ENCODE measurements around the gene TCEANC. TPM values are rescaled to one million over a fixed set of nuclear protein-coding genes. Genes with fewer than 3 reads are reported as not detected.
"Not testable (repeated sequence)": the region's sequence is repeated elsewhere in the genome, so short reads cannot be mapped to it uniquely, and the experiment has no call there.

TCEANC gene
- total and polyA plus RNA-seq, 2 experiments from 2014 or later, result 2.2 to 2.4 TPM

- DNase-seq, result peak; percentile 1
- Histone ChIP-seq H3K4me3 (no peak overlapping the region), H3F3A (ENCODE audit: insufficient read depth) (no peaks in the 10 kb centered on the region), H3K36me3 (ENCODE audit: low read depth) (no peaks in the 10 kb centered on the region), H3K27me3 (replicated peaks; ENCODE audit: insufficient read depth) (no peaks in the 10 kb centered on the region), H3K4me2 (ENCODE audit: unreplicated experiment) (no peak overlapping the region), H4K20me1 (ENCODE audit: insufficient read depth) (no peaks in the 10 kb centered on the region), H3K79me2 (ENCODE audit: insufficient read depth) (no peaks in the 10 kb centered on the region), H3K9me3 (ENCODE audit: low read depth) (no peaks in the 10 kb centered on the region), H3K9ac (no peak overlapping the region), H3K27ac (no peak overlapping the region), H3K4me1 (ENCODE audit: insufficient read depth) (no peaks in the 10 kb centered on the region), H3K9me2 (ENCODE audit: insufficient read depth) (no peaks in the 10 kb centered on the region), H2AFZ (no peak overlapping the region)
- in situ Hi-C loops (cut with MboI), result no loop called here
- TF ChIP-seq EZH2phosphoT487 (IDR thresholded peaks at IDR 0.05; ENCODE audit: insufficient read depth, low read depth) (no peak), EZH2 (IDR thresholded peaks at IDR 0.05; ENCODE audit: insufficient read depth, poor library complexity, severe bottlenecking) (no peak)
These were observed 38.8 kb upstream of the TCEANC start for GRCh38 chrX:13614154-13614553.

GRCh38 chrX:13620207-13620606 lies 32.7 kb upstream of the TCEANC start:
- Histone ChIP-seq H3K4me2 (ENCODE audit: unreplicated experiment) (no peak overlapping the region), H3K4me1 (ENCODE audit: insufficient read depth) (no peaks in the 10 kb centered on the region), H3K9me2 (ENCODE audit: insufficient read depth) (no peaks in the 10 kb centered on the region), H3K79me2 (ENCODE audit: insufficient read depth) (no peaks in the 10 kb centered on the region), H2AFZ (no peak overlapping the region), H3K27ac (no peak overlapping the region), H3F3A (ENCODE audit: insufficient read depth) (no peaks in the 10 kb centered on the region), H3K9ac (no peak overlapping the region), H3K27me3 (replicated peaks; ENCODE audit: insufficient read depth) (no peaks in the 10 kb centered on the region), H3K9me3 (ENCODE audit: low read depth) (no peaks in the 10 kb centered on the region), H3K36me3 (ENCODE audit: low read depth) (no peaks in the 10 kb centered on the region), H3K4me3 (no peak overlapping the region), H4K20me1 (ENCODE audit: insufficient read depth) (no peaks in the 10 kb centered on the region)
- in situ Hi-C loops (cut with MboI), result no loop called here
- TF ChIP-seq EZH2 (IDR thresholded peaks at IDR 0.05; ENCODE audit: insufficient read depth, poor library complexity, severe bottlenecking), result no peak
- TF ChIP-seq EZH2phosphoT487 (IDR thresholded peaks at IDR 0.05; ENCODE audit: insufficient read depth, low read depth), result no peak
- DNase-seq, result no peak
- WGBS, 2 experiments (ENCODE audit: low coverage in 1 of 2, low lambda C conversion rate in 2 of 2, missing lambda C conversion rate in 2 of 2), result 0% methylated on average over 1 of the region's 1 CpG

- in situ Hi-C loops (cut with MboI), result no loop called here
- Histone ChIP-seq H3K4me3 (no peak overlapping the region), H3K9me3 (ENCODE audit: low read depth) (no peaks in the 10 kb centered on the region)
These were observed 30.5 kb upstream of the TCEANC start for GRCh38 chrX:13622401-13622964.

GRCh38 chrX:13627306-13627705 lies 25.6 kb upstream of the TCEANC start:
- H3K36me3 ChIP-seq (ENCODE audit: low read depth), result no peaks in the 10 kb centered on the region
- in situ Hi-C loops (cut with MboI), result no loop called here
- H2AFZ ChIP-seq, result no peak overlapping the region
- H3F3A ChIP-seq (ENCODE audit: insufficient read depth), result no peaks in the 10 kb centered on the region
- no peaks in the 10 kb centered on the region for H4K20me1 ChIP-seq (ENCODE audit: insufficient read depth)
- H3K9me2 ChIP-seq (ENCODE audit: insufficient read depth), result no peaks in the 10 kb centered on the region
- H3K4me1 ChIP-seq (ENCODE audit: insufficient read depth), result no peaks in the 10 kb centered on the region
- 85% methylated on average over 8 of the region's 8 CpGs for WGBS, 2 experiments (ENCODE audit: low coverage in 1 of 2, low lambda C conversion rate in 2 of 2, missing lambda C conversion rate in 2 of 2)
- no peaks in the 10 kb centered on the region for H3K79me2 ChIP-seq (ENCODE audit: insufficient read depth)
- H3K27ac ChIP-seq, result no peak overlapping the region
- H3K4me3 ChIP-seq, result no peak overlapping the region
- no peak overlapping the region for H3K9ac ChIP-seq
- no peak overlapping the region for H3K4me2 ChIP-seq (ENCODE audit: unreplicated experiment)
- TF ChIP-seq EZH2phosphoT487 (IDR thresholded peaks at IDR 0.05; ENCODE audit: insufficient read depth, low read depth) (no peak), EZH2 (IDR thresholded peaks at IDR 0.05; ENCODE audit: insufficient read depth, poor library complexity, severe bottlenecking) (no peak)
- H3K27me3 ChIP-seq (replicated peaks; ENCODE audit: insufficient read depth), result no peaks in the 10 kb centered on the region
- H3K9me3 ChIP-seq (ENCODE audit: low read depth), result no peaks in the 10 kb centered on the region
- no peak for DNase-seq

More at GRCh38 chrX:13622401-13622964, 30.5 kb upstream of the TCEANC start:
- Histone ChIP-seq H3K9me2 (ENCODE audit: insufficient read depth) (no peaks in the 10 kb centered on the region), H3K9ac (no peak overlapping the region), H3K27me3 (replicated peaks; ENCODE audit: insufficient read depth) (no peaks in the 10 kb centered on the region), H3F3A (ENCODE audit: insufficient read depth) (no peaks in the 10 kb centered on the region), H3K27ac (no peak overlapping the region), H2AFZ (no peak overlapping the region), H3K4me2 (ENCODE audit: unreplicated experiment) (no peak overlapping the region), H4K20me1 (ENCODE audit: insufficient read depth) (no peaks in the 10 kb centered on the region), H3K4me1 (ENCODE audit: insufficient read depth) (no peaks in the 10 kb centered on the region), H3K36me3 (ENCODE audit: low read depth) (no peaks in the 10 kb centered on the region), H3K79me2 (ENCODE audit: insufficient read depth) (no peaks in the 10 kb centered on the region)
- no peak for DNase-seq
- 45 to 66% methylated on average over 3 of the region's 3 CpGs for WGBS, 2 experiments (ENCODE audit: low coverage in 1 of 2, low lambda C conversion rate in 2 of 2, missing lambda C conversion rate in 2 of 2)
- TF ChIP-seq EZH2 (IDR thresholded peaks at IDR 0.05; ENCODE audit: insufficient read depth, poor library complexity, severe bottlenecking), result no peak
- TF ChIP-seq EZH2phosphoT487 (IDR thresholded peaks at IDR 0.05; ENCODE audit: insufficient read depth, low read depth), result no peak

GRCh38 chrX:13637224-13637623 lies 15.7 kb upstream of the TCEANC start:
- H3K9me2 ChIP-seq (ENCODE audit: insufficient read depth); H3F3A ChIP-seq (ENCODE audit: insufficient read depth); H4K20me1 ChIP-seq (ENCODE audit: insufficient read depth); H3K4me3 ChIP-seq; H3K27me3 ChIP-seq (replicated peaks; ENCODE audit: insufficient read depth); H3K9ac ChIP-seq; H3K4me2 ChIP-seq (ENCODE audit: unreplicated experiment); DNase-seq; H3K79me2 ChIP-seq (ENCODE audit: insufficient read depth); H2AFZ ChIP-seq; H3K27ac ChIP-seq; H3K36me3 ChIP-seq (ENCODE audit: low read depth); H3K4me1 ChIP-seq (ENCODE audit: insufficient read depth); in situ Hi-C loops (cut with MboI); H3K9me3 ChIP-seq (ENCODE audit: low read depth): not testable (repeated sequence)
- WGBS, 2 experiments (ENCODE audit: low coverage in 1 of 2, low lambda C conversion rate in 2 of 2, missing lambda C conversion rate in 2 of 2), result 66 to 76% methylated on average over 9 of the region's 9 CpGs

All from GM23248 (cell line).